Osteoblast (primary cell): ENCODE data around the gene RNASE8. TPM values are rescaled to one million over a fixed set of nuclear protein-coding genes. Genes with fewer than 3 reads are reported as not detected.

Experiments used
- DNase-seq: peaks from one replicate; pipeline ENCODE4 v3.0.0; 2011; ENCODE audit warnings: low spot score, mixed read lengths; ENCODE audit not compliant: insufficient read length; ENCODE audit errors: missing footprints
- H2AFZ ChIP-seq: 2 replicates; pipeline ENCODE4 v1.6.0; 2011; ENCODE audit warnings: mild to moderate bottlenecking, low read length
- H3K27ac ChIP-seq: 2 replicates; pipeline ENCODE4 v1.5.1; 2011; ENCODE audit warnings: mild to moderate bottlenecking, low read depth, low read length, moderate library complexity
- H3K27me3 ChIP-seq: 2 replicates; pipeline ENCODE4 v1.6.0; 2012; ENCODE audit warnings: mild to moderate bottlenecking, control low read depth, inconsistent platforms, low read length, moderate library complexity; ENCODE audit not compliant: insufficient read depth
- H3K36me3 ChIP-seq: 2 replicates; pipeline ENCODE4 v1.5.1; 2011; ENCODE audit warnings: mild to moderate bottlenecking, low read length, control low read depth, moderate library complexity; ENCODE audit not compliant: insufficient read depth
- H3K4me1 ChIP-seq: 2 replicates; pipeline ENCODE4 v1.5.1; 2011; ENCODE audit warnings: mild to moderate bottlenecking, low read length, control low read depth, moderate library complexity; ENCODE audit not compliant: insufficient read depth
- H3K4me2 ChIP-seq: 2 replicates; pipeline ENCODE4 v1.6.0; 2011; ENCODE audit warnings: mild to moderate bottlenecking, low read length; ENCODE audit not compliant: insufficient read depth
- H3K4me3 ChIP-seq: fragments of 200-600 bp; sonication (generic); 3 replicates; pipeline ENCODE4 v1.5.1; 2012; ENCODE audit warnings: mild to moderate bottlenecking, low read length, inconsistent platforms; ENCODE audit not compliant: insufficient read depth
- H3K79me2 ChIP-seq: 2 replicates; pipeline ENCODE4 v1.6.0; 2012; ENCODE audit warnings: mild to moderate bottlenecking, low read length, control low read depth, inconsistent platforms; ENCODE audit not compliant: insufficient read depth
- H3K9me3 ChIP-seq: 2 replicates; pipeline ENCODE4 v1.5.1; 2011; ENCODE audit warnings: low read depth, low read length, control low read depth
- H4K20me1 ChIP-seq: 2 replicates; pipeline ENCODE4 v1.6.0; 2012; ENCODE audit warnings: mild to moderate bottlenecking, low read length, control low read depth; ENCODE audit not compliant: insufficient read depth
- total RNA-seq: library from RNA; depleted of rRNA; stranded (reverse); fragments of >200 nt; gene quantifications from 2 replicates; pipeline ENCODE4 v1.2.3, GENCODE V29; 2012
- TF ChIP-seq, protein P1 (sequence below): IDR thresholded peaks from 2 replicates; pipeline ENCODE4 v1.5.1; 2011; ENCODE audit warnings: mild to moderate bottlenecking, low read depth, low read length, moderate library complexity; ENCODE audit errors: extremely low read depth

RNASE8 gene
- total RNA-seq, 1 donor: not detected

GRCh38 chr14:21106498-21107282 is 49.1 kb downstream of the RNASE8 start:
- Histone ChIP-seq H3K27ac (peak overlapping the region; percentile 61), H3K4me3 (peak overlapping the region; percentile 40), H4K20me1 (no peaks in the 10 kb centered on the region), H2AFZ (peak overlapping the region; percentile 92), H3K36me3 (no peaks in the 10 kb centered on the region), H3K27me3 (no peaks in the 10 kb centered on the region), H3K4me2 (peak overlapping the region; percentile 77), H3K79me2 (no peaks in the 10 kb centered on the region), H3K4me1 (peaks cover 32% of the 10 kb centered on the region), H3K9me3 (no peaks in the 10 kb centered on the region)
- DNase-seq: peak; percentile 83
- TF ChIP-seq, protein P1, sequence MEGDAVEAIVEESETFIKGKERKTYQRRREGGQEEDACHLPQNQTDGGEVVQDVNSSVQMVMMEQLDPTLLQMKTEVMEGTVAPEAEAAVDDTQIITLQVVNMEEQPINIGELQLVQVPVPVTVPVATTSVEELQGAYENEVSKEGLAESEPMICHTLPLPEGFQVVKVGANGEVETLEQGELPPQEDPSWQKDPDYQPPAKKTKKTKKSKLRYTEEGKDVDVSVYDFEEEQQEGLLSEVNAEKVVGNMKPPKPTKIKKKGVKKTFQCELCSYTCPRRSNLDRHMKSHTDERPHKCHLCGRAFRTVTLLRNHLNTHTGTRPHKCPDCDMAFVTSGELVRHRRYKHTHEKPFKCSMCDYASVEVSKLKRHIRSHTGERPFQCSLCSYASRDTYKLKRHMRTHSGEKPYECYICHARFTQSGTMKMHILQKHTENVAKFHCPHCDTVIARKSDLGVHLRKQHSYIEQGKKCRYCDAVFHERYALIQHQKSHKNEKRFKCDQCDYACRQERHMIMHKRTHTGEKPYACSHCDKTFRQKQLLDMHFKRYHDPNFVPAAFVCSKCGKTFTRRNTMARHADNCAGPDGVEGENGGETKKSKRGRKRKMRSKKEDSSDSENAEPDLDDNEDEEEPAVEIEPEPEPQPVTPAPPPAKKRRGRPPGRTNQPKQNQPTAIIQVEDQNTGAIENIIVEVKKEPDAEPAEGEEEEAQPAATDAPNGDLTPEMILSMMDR: no peak

DNA sequence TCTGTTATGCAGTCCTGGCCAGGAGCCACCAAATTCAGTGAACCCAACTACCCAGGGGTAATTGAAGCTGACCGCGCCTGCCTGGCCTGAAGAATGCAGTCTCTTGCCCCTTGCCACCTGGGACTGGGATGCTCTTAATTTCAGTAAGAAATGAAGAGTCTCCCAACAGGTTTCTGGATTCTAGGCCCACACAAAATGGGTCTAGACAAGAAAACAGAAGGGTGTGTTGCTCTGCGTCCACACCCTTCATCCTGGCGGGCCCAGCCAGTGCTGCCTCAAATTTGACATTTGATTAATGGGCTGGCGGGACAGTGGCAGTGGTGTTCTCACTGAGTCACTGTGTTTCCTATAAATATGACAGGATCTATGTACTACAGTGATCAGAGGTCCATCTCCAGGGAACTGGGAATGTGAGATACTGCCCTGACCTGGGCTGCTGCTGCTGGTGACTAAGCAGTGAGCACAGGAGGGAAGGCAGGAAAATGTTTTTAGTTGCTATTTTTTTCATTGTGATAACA is 49.7 kb downstream of the RNASE8 start:
- Histone ChIP-seq H3K79me2 (no peaks in the 10 kb centered on the region), H4K20me1 (no peaks in the 10 kb centered on the region), H2AFZ (peak overlapping the region; percentile 92), H3K4me1 (peaks cover 32% of the 10 kb centered on the region), H3K9me3 (no peaks in the 10 kb centered on the region), H3K36me3 (no peaks in the 10 kb centered on the region), H3K4me3 (no peak overlapping the region), H3K27ac (peak overlapping the region; percentile 61), H3K27me3 (no peaks in the 10 kb centered on the region), H3K4me2 (no peak overlapping the region)
- TF ChIP-seq, protein P1: no peak
- peak; percentile 83 for DNase-seq

Other genes with a start within 250 kb of the RNASE8 start
- not detected in 2 replicates for gene RNASE3, start 166.4 kb upstream of the RNASE8 start, total RNA-seq
- gene RNASE2, start 102.3 kb upstream of the RNASE8 start, total RNA-seq: not detected in 2 replicates
- gene METTL17, start 67.8 kb upstream of the RNASE8 start, total RNA-seq: 43.3 and 50.3 TPM in 2 replicates
- 0.72 TPM in 1 of 2 replicates, not detected in the other for gene SLC39A2, start 58.5 kb upstream of the RNASE8 start, total RNA-seq
- gene NDRG2, start 32.8 kb upstream of the RNASE8 start, total RNA-seq: under 0.01 TPM in 1 of 2 replicates, not detected in the other
- not detected in 2 replicates for gene TPPP2, start 27.6 kb upstream of the RNASE8 start, total RNA-seq
- not detected in 2 replicates for gene RNASE13, start 23.0 kb upstream of the RNASE8 start, total RNA-seq
- gene RNASE7, start 15.5 kb upstream of the RNASE8 start, total RNA-seq: not detected in 2 replicates
- gene ARHGEF40, start 12.5 kb downstream of the RNASE8 start, total RNA-seq: 33.3 and 35.4 TPM in 2 replicates
- gene ZNF219, start 40.8 kb downstream of the RNASE8 start, total RNA-seq: 8.3 and 9.4 TPM in 2 replicates
- not detected in 2 replicates for gene TMEM253, start 43.2 kb downstream of the RNASE8 start, total RNA-seq
- gene OR5AU1, start 98.2 kb downstream of the RNASE8 start, total RNA-seq: not detected in 2 replicates
- 402 and 446 TPM in 2 replicates for gene HNRNPC, start 211.6 kb downstream of the RNASE8 start, total RNA-seq
- under 0.01 TPM in 1 of 2 replicates, not detected in the other for gene RPGRIP1, start 222.3 kb downstream of the RNASE8 start, total RNA-seq